ENCODE measurements around the gene TXNL1.

The TXNL1 gene

GRCh38 chr18:56568986-56569385, 69.4 kb downstream of the TXNL1 start:
- DNase-seq (ENCODE audit: low read depth) = no peak

DNA sequence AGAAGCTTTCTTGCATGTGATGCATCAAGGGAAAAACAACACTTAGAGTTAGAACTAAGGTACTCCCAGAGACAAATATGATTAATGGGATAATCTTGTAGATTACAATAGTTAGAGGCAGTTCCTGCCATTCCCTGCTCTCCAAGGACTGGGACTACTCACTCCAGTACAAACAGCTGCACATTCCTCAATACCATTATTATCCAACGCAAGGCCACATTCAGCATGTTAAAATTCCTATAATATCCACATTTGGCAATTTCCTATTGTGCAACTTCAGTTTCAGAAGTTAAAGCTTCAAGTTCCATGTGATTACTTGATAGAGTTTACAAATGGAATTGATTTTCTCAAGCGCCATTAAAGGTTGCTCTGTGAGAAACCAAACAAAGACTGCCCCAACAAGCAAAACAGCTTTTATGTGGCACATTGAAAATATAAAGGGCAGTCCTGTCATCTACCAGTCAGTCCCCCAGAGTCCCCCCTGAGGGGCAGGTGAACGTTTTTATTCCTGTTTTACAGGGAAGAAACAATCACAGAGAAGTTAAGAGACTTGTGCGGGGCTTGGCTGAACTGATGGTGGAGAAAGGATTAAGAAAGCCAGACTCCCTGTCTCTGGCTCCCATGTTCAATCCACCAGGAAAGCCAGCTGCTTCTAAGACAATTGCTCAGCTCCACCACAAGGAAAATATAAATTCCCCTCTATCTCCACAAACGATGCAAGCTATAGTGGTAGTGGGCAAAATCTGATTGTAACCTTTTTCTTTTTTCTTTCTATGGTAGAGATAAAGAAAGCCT, 72.6 kb downstream of the TXNL1 start:
- DNase-seq (ENCODE audit: low read depth) = no peak

GRCh38 chr18:56565046-56565445, 73.3 kb downstream of the TXNL1 start:
- no peak for DNase-seq (ENCODE audit: low read depth)

GRCh38 chr18:56563568-56563967, 74.8 kb downstream of the TXNL1 start:
- no peak for DNase-seq (ENCODE audit: low read depth)

GRCh38 chr18:56562479-56562878, 75.9 kb downstream of the TXNL1 start:
- DNase-seq (ENCODE audit: low read depth) = no peak

DNA sequence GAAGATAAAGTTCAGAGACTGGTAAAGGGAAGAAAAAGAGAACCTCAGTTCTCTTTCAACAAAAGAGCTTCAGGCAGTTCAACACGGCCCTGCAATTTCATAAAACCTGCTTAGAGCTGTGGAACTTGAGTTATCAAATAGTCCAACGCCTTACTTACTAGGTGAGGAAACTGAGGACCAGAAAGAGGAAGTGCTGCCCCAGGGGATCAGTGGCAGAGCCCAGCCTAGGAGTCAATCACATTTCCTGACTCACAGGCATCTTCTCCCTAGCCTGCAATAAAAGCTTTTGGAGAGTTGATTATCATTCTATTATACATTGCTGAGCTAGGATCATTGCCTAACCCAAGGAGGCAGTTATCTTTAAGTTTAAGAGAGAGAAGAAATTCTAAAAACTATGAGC, 77.4 kb downstream of the TXNL1 start:
- no peak for DNase-seq (ENCODE audit: low read depth)

GRCh38 chr18:56559044-56559443, 79.3 kb downstream of the TXNL1 start:
- DNase-seq (ENCODE audit: low read depth) = no peak

- no peak for DNase-seq (ENCODE audit: low read depth)
Observed at GRCh38 chr18:56556907-56557306, 81.5 kb downstream of the TXNL1 start.

DNA sequence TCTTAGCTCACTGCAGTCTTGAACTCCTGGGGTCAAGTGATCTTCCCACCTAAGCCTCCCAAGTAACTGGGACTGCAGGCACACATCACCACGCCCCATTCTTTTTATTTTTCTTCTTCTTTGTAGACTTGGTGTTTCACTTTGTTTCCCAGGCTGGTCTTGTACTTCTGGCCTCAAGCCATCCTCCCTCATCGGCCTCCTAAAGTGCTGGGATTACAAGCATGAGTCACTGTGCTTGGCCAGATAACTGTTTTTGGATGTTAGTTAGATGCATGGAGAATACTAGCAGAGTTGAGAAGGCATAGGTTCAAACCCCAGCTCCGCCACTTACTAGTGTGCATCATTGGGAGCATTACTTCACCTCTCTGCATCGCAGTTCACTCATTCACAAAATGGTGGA, 88.3 kb downstream of the TXNL1 start:
- no peak for DNase-seq (ENCODE audit: low read depth)
